K562 (cell line): ENCODE data around the gene ASPA.

Experiments
- CBFB ChIP-seq: sonication (generic); formaldehyde crosslinking; IDR thresholded peaks from 2 replicates; pipeline ENCODE4 v1.4.0; 2020; ENCODE audit warnings: mild to moderate bottlenecking, missing genetic modification reagents
- FOS ChIP-seq: IDR thresholded peaks from 3 replicates; pipeline ENCODE4 v1.6.1; 2011; ENCODE audit not compliant: insufficient read length; ENCODE audit errors: extremely low read depth
- HMG20A ChIP-seq: fragments of 450-650 bp; formaldehyde crosslinking; conservative IDR thresholded peaks from 2 replicates; pipeline ENCODE4 v1.4.0; 2020; ENCODE audit warnings: mild to moderate bottlenecking, mixed read lengths
- POLR2A ChIP-seq: fragments of 450-650 bp; conservative IDR thresholded peaks from 2 replicates; pipeline ENCODE4 v1.6.1; 2016
- SP1 ChIP-seq: sonication (generic); formaldehyde crosslinking; IDR thresholded peaks from 2 replicates; pipeline ENCODE4 v1.8.1; 2022; ENCODE audit warnings: mild to moderate bottlenecking, missing genetic modification reagents
- TCFL5 ChIP-seq: fragments of 250-450 bp; sonication (Bioruptor Pico); conservative IDR thresholded peaks from 2 replicates; pipeline ENCODE4 v1.6.1; 2021; ENCODE audit warnings: mild to moderate bottlenecking, moderate library complexity, matching md5 sums
- ZNF143 ChIP-seq: sonication (generic); formaldehyde crosslinking; IDR thresholded peaks from 2 replicates; pipeline ENCODE4 v1.9.0; 2022; ENCODE audit warnings: mild to moderate bottlenecking, missing genetic modification reagents
- ZNF212 ChIP-seq: fragments of 450-650 bp; formaldehyde crosslinking; IDR thresholded peaks from 2 replicates; pipeline ENCODE4 v1.4.0; 2020; ENCODE audit warnings: mild to moderate bottlenecking
- TF ChIP-seq, protein P1 (sequence below), 3 experiments: IDR thresholded peaks in 2 of 3; conservative IDR thresholded peaks in 1 of 3; 2 replicates each; pipeline ENCODE4 v1.5.1; 2011 to 2012; ENCODE audit warnings: low read length in 3 of 3, mild to moderate bottlenecking in 3 of 3, control low read depth in 2 of 3, improper control_type of control experiment in 1 of 3, inconsistent platforms in 1 of 3, low read depth in 1 of 3, mixed read lengths in 1 of 3, moderate library complexity in 1 of 3; ENCODE audit not compliant: insufficient read depth in 2 of 3
- TF ChIP-seq, protein P2 (sequence below): sonication (generic); IDR thresholded peaks from 2 replicates; pipeline ENCODE4 v1.6.1; 2016

DNA sequence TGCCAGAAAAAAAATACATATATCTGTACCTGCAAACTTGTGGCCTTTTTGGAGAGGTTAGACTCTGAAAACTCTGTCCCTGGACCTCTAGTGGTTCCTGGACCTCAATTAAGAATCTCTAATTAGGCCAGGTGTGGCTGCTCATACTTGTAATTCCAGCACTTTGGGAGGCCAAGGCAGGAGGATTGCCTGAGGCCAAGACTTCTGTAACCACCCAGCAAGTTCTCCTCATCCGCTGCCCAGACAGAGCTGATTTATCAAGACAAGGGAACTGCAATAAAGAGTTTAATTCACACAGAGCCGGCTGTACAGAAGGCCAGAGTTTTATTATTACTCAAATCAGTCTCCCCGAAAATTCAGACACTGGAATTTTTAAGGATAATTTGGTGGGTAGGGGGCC, 4.2 kb downstream of the ASPA start:
- TF ChIP-seq HMG20A (CRISPR knock-in tag) (no peak), CBFB (no peak), POLR2A (no peak), TCFL5 (CRISPR knock-in tag) (no peak), SP1 (CRISPR knock-in tag) (no peak), ZNF212 (no peak), ZNF143 (no peak), FOS (no peak)
- TF ChIP-seq, protein P1, sequence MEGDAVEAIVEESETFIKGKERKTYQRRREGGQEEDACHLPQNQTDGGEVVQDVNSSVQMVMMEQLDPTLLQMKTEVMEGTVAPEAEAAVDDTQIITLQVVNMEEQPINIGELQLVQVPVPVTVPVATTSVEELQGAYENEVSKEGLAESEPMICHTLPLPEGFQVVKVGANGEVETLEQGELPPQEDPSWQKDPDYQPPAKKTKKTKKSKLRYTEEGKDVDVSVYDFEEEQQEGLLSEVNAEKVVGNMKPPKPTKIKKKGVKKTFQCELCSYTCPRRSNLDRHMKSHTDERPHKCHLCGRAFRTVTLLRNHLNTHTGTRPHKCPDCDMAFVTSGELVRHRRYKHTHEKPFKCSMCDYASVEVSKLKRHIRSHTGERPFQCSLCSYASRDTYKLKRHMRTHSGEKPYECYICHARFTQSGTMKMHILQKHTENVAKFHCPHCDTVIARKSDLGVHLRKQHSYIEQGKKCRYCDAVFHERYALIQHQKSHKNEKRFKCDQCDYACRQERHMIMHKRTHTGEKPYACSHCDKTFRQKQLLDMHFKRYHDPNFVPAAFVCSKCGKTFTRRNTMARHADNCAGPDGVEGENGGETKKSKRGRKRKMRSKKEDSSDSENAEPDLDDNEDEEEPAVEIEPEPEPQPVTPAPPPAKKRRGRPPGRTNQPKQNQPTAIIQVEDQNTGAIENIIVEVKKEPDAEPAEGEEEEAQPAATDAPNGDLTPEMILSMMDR (IDR thresholded peaks at IDR 0.05 in 2 of 3, conservative IDR thresholded peaks at IDR 0.05 in 1 of 3; ENCODE audit: insufficient read depth in 2 of 3, low read depth in 1 of 3, low read length in 3 of 3), result no peak
- TF ChIP-seq, protein P2, sequence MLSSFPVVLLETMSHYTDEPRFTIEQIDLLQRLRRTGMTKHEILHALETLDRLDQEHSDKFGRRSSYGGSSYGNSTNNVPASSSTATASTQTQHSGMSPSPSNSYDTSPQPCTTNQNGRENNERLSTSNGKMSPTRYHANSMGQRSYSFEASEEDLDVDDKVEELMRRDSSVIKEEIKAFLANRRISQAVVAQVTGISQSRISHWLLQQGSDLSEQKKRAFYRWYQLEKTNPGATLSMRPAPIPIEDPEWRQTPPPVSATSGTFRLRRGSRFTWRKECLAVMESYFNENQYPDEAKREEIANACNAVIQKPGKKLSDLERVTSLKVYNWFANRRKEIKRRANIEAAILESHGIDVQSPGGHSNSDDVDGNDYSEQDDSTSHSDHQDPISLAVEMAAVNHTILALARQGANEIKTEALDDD, result no peak
